ENCODE measurements around the gene ATRIP. TPM values are rescaled to one million over a fixed set of nuclear protein-coding genes. Genes with fewer than 3 reads are reported as not detected.
"Not testable (repeated sequence)": the region's sequence is repeated elsewhere in the genome, so short reads cannot be mapped to it uniquely, and the experiment has no call there.

ATRIP gene
- polyA plus RNA-seq, 3 donors, result 3.4 to 4.0 (median 3.9) TPM

- no peak overlapping the region for H3K27ac ChIP-seq (ENCODE audit: low read depth, low read length)
- 87 to 95% (median 93%) methylated on average over 3 of the region's 3 CpGs for whole genome bisulfite sequencing, 3 donors
Measured at GRCh38 chr3:48460517-48460902, 14.0 kb downstream of the ATRIP start.

GRCh38 chr3:48461767-48462166 lies 15.2 kb downstream of the ATRIP start:
- not testable (repeated sequence) for H3K27ac ChIP-seq (ENCODE audit: low read depth, low read length)
- WGBS, 3 donors, result 87 to 94% (median 92%) methylated on average over 7 of the region's 7 CpGs

GRCh38 chr3:48463703-48464102 lies 17.2 kb downstream of the ATRIP start:
- H3K27ac ChIP-seq (ENCODE audit: low read depth, low read length), result no peak overlapping the region
- 79 to 86% (median 79%) methylated on average over 9 of the region's 9 CpGs for WGBS, 3 donors

- H3K27ac ChIP-seq (ENCODE audit: low read depth, low read length), result no peak overlapping the region
- WGBS, 3 donors, result 89 to 94% (median 90%) methylated on average over 17 of the region's 17 CpGs
Measured at GRCh38 chr3:48464713-48465221, 18.2 kb downstream of the ATRIP start.

GRCh38 chr3:48465237-48465530 lies 18.6 kb downstream of the ATRIP start:
- WGBS, 3 donors, result 4 to 33% (median 20%) methylated on average over 7 of the region's 7 CpGs

GRCh38 chr3:48465531-48466378 lies 19.2 kb downstream of the ATRIP start:
- peak overlapping the region; percentile 89 for H3K27ac ChIP-seq (ENCODE audit: low read depth, low read length)
- WGBS, 3 donors, result 2 to 3% (median 2%) methylated on average over 19 to 21 of the region's 21 CpGs

More at GRCh38 chr3:48465237-48465530, 18.6 kb downstream of the ATRIP start:
- H3K27ac ChIP-seq (ENCODE audit: low read depth, low read length), result peak overlapping the region; percentile 89

GRCh38 chr3:48466386-48467109 lies 20.0 kb downstream of the ATRIP start:
- 11 to 24% (median 13%) methylated on average over 19 of the region's 19 CpGs for WGBS, 3 donors
- peak overlapping the region; percentile 89 for H3K27ac ChIP-seq (ENCODE audit: low read depth, low read length)

GRCh38 chr3:48467110-48467454 lies 20.5 kb downstream of the ATRIP start:
- H3K27ac ChIP-seq (ENCODE audit: low read depth, low read length), result peak overlapping the region; percentile 89
- WGBS, 3 donors, result 52 to 73% (median 68%) methylated on average over 9 of the region's 9 CpGs

GRCh38 chr3:48467473-48468267 lies 21.1 kb downstream of the ATRIP start:
- WGBS, 3 donors, result 54 to 67% (median 56%) methylated on average over 7 of the region's 7 CpGs
- peak overlapping the region; percentile 23 for H3K27ac ChIP-seq (ENCODE audit: low read depth, low read length)

GRCh38 chr3:48468329-48468731 lies 21.8 kb downstream of the ATRIP start:
- no peak overlapping the region for H3K27ac ChIP-seq (ENCODE audit: low read depth, low read length)
- WGBS, 3 donors, result 38 to 77% (median 71%) methylated on average over 8 of the region's 8 CpGs

- H3K27ac ChIP-seq (ENCODE audit: low read depth, low read length), result no peak overlapping the region
- WGBS, 3 donors, result 80 to 83% (median 83%) methylated on average over 28 to 29 of the region's 29 CpGs
Measured at GRCh38 chr3:48469046-48469915, 22.7 kb downstream of the ATRIP start.

GRCh38 chr3:48470286-48470685 lies 23.7 kb downstream of the ATRIP start:
- no peak overlapping the region for H3K27ac ChIP-seq (ENCODE audit: low read depth, low read length)
- 36 to 62% (median 52%) methylated on average over 1 of the region's 1 CpG for WGBS, 3 donors

- 1 to 2% (median 2%) methylated on average over 5 of the region's 5 CpGs for WGBS, 3 donors
- H3K27ac ChIP-seq (ENCODE audit: low read depth, low read length), result peak overlapping the region; percentile 68
Measured at GRCh38 chr3:48472673-48472922, 26.1 kb downstream of the ATRIP start.

GRCh38 chr3:48472923-48473616 lies 26.5 kb downstream of the ATRIP start:
- WGBS, 3 donors, result 0 to 6% (median 3%) methylated on average over 16 to 17 of the region's 17 CpGs
- peak overlapping the region; percentile 68 for H3K27ac ChIP-seq (ENCODE audit: low read depth, low read length)

GRCh38 chr3:48473617-48473952 lies 27.0 kb downstream of the ATRIP start:
- WGBS, 3 donors, result 61 to 81% (median 73%) methylated on average over 5 of the region's 5 CpGs
- no peak overlapping the region for H3K27ac ChIP-seq (ENCODE audit: low read depth, low read length)

GRCh38 chr3:48474031-48474430 lies 27.5 kb downstream of the ATRIP start:
- WGBS, 3 donors, result 88 to 96% (median 94%) methylated on average over 4 of the region's 4 CpGs
- not testable (repeated sequence) for H3K27ac ChIP-seq (ENCODE audit: low read depth, low read length)

- WGBS, 3 donors, result 74 to 80% (median 79%) methylated on average over 4 of the region's 4 CpGs
- H3K27ac ChIP-seq (ENCODE audit: low read depth, low read length), result no peak overlapping the region
Measured at GRCh38 chr3:48474619-48475018, 28.1 kb downstream of the ATRIP start.

- WGBS, 3 donors, result 86% methylated on average over 11 of the region's 11 CpGs
- no peak overlapping the region for H3K27ac ChIP-seq (ENCODE audit: low read depth, low read length)
Measured at GRCh38 chr3:48475188-48475587, 28.7 kb downstream of the ATRIP start.

Data from adipose tissue (tissue), 3 donors.